T-cell (primary cell): ENCODE results near the gene GIMAP1. TPM values are rescaled to one million over a fixed set of nuclear protein-coding genes. Genes with fewer than 3 reads are reported as not detected.

Experiments used
- ATAC-seq, 4 experiments: fragments of 200-7000 bp in 3 of 4; fragments of 150-1000 bp in 1 of 4; cut with Tn5 transposase; replicated peaks in 1 of 4; 1 replicate in 3 of 4; 2 replicates in 1 of 4; pipeline ENCODE4 v1.10.0; 2021; ENCODE audit warnings: moderate library complexity in 3 of 4, mild to moderate bottlenecking in 2 of 4, moderate number of reproducible peaks in 1 of 4
- CTCF ChIA-PET, 2 donors: fragments of 300-600 bp; sonication (Branson Sonifier 250); formaldehyde crosslinking; loops; one replicate each; lab custom pipeline; 2022; ENCODE audit warnings: antibody characterized with exemption in 2 of 2; lab: Charles Lee
- POLR2A ChIA-PET, 2 donors: fragments of 300-600 bp; sonication (Branson Sonifier 250); formaldehyde crosslinking; loops; one replicate each; lab custom pipeline; 2022; ENCODE audit warnings: antibody characterized with exemption in 2 of 2; lab: Charles Lee
- DNase-seq, 35 experiments: peaks; one replicate each; pipeline versions ENCODE4 v3.0.0 to v3.0.0-alpha.2; 2013 to 2023
- H3K27ac ChIP-seq: one replicate; pipeline ENCODE4 v1.5.1; 2013; ENCODE audit warnings: low read length
- H3K27me3 ChIP-seq, 2 experiments: replicated peaks in 1 of 2; 1 replicate in 1 of 2; 2 replicates in 1 of 2; pipeline versions ENCODE4 v1.6.1 to v1.7.0; 2013; ENCODE audit warnings: low read length in 1 of 2, mixed read lengths in 1 of 2; ENCODE audit not compliant: control insufficient read depth in 2 of 2, insufficient read depth in 2 of 2; ENCODE audit errors: extremely low read depth in 1 of 2
- H3K36me3 ChIP-seq, 2 donors: 1 replicate in 1 of 2; 2 replicates in 1 of 2; pipeline versions ENCODE4 v1.6.1 to v1.7.0; 2013; ENCODE audit warnings: low read length in 1 of 2; ENCODE audit not compliant: control insufficient read depth in 2 of 2, insufficient read depth in 1 of 2; ENCODE audit errors: extremely low read depth in 1 of 2
- H3K4me1 ChIP-seq, 2 experiments: 1 replicate in 1 of 2; 2 replicates in 1 of 2; pipeline versions ENCODE4 v1.6.1 to v1.7.0; 2013; ENCODE audit warnings: low read length in 2 of 2, mixed read lengths in 1 of 2; ENCODE audit not compliant: insufficient read depth in 2 of 2, control insufficient read depth in 1 of 2; ENCODE audit errors: extremely low read depth in 1 of 2
- H3K4me3 ChIP-seq, 2 donors: 1 replicate in 1 of 2; 2 replicates in 1 of 2; pipeline versions ENCODE4 v1.5.1 to v1.7.0; 2013; ENCODE audit warnings: mild to moderate bottlenecking in 2 of 2, low read length in 1 of 2, moderate library complexity in 1 of 2; ENCODE audit not compliant: control insufficient read depth in 1 of 2; ENCODE audit errors: extremely low read depth in 1 of 2
- H3K9me3 ChIP-seq: 2 replicates; pipeline ENCODE4 v1.7.0; 2013
- H3K27ac Mint-ChIP-seq, 2 donors: one replicate each; pipeline ENCODE4 v1.8.0; 2020 to 2021; ENCODE audit warnings: mild to moderate bottlenecking in 2 of 2, mixed read lengths in 2 of 2
- H3K27me3 Mint-ChIP-seq, 2 donors: one replicate each; pipeline ENCODE4 v1.8.0; 2021 to 2022; ENCODE audit warnings: mixed read lengths in 2 of 2
- H3K36me3 Mint-ChIP-seq: one replicate; pipeline ENCODE4 v1.8.0; 2021; ENCODE audit warnings: mixed read lengths
- H3K4me1 Mint-ChIP-seq, 3 donors: one replicate each; pipeline ENCODE4 v1.8.0; 2020 to 2022; ENCODE audit warnings: mixed read lengths in 3 of 3, mild to moderate bottlenecking in 1 of 3
- H3K4me3 Mint-ChIP-seq, 3 donors: one replicate each; pipeline ENCODE4 v1.8.0; 2020 to 2022; ENCODE audit warnings: mild to moderate bottlenecking in 3 of 3, mixed read lengths in 3 of 3, moderate library complexity in 3 of 3
- H3K9me3 Mint-ChIP-seq, 3 donors: one replicate each; pipeline ENCODE4 v1.8.0; 2020 to 2022; ENCODE audit warnings: mixed read lengths in 3 of 3
- WGBS: methylation state at CpG from one replicate; pipeline ENCODE4 v1.1.5; 2013; ENCODE audit warnings: missing lambda C conversion rate; ENCODE audit not compliant: insufficient coverage; 5-methylcytosine and 5-hydroxymethylcytosine counted together
- total RNA-seq, 35 experiments: library from RNA in 6 of 35; stranded (reverse) in 6 of 35; fragments of 120-200 nt in 1 of 35; gene quantifications; one replicate each; pipeline versions ENCODE4 v1.2.1 to v1.2.4 and lab custom pipeline; 2013 to 2026

Gene GIMAP1
- total RNA-seq, 5 donors from 2014 or later (not counting 1 experiment from before 2014, with no cell fraction given), result 23.5 to 99.9 (median 76.8) TPM

DNA sequence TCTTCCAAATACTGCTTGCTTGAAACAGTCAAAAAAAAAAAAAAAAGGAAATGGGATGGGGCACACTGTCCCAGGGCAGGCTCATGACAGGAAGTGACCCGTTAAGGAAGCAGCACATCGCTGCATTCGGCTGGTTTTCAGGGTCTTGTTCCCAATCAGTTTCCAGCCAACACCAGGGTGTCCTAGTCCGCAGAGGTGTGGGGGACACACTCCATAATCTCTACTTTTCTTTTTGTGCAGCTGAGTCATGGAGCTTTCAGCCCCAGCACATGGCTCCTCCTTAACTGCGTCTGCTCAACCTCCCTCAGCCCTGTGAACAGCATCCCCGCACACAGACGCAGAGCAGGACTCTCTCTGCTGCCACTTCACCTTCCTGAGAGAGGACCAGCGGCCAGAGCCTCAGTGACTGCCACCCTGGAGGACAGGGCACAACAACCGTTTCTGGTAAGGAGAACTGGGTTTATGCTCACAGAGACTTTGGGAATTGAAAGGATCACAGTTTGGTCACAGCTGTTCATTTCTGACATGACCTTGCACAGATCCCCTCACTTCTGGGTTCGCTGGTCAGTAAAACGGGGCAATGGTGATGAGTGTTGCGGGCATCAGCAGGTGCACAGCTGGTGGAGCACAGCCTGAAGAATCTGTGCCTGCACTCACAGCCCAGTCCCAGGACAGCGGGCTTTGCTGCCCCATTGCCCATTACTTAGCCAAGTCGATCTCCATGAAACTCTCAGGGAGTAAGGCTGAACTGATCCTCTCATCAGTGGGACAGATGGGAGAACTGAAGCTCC, 21.0 kb downstream of the GIMAP1 start, which contains the start of gene GIMAP5:
Gene GIMAP5, plus strand, starts transcription at position 154 of the 791 bp plus-strand sequence. CDS start 3,467 bp downstream, outside the sequence.
- no peaks in the 10 kb centered on the region for H3K9me3 Mint-ChIP-seq
- H3K27me3 ChIP-seq, result no peaks in the 10 kb centered on the region
- H3K36me3 Mint-ChIP-seq, result peaks cover 50% of the 10 kb centered on the region
- 4% methylated on average over 11 of the region's 14 CpGs for WGBS
- peaks cover 2 to 27% of the 10 kb centered on the region in 2 donors for H3K36me3 ChIP-seq
- peak within 1 kb of the TSS; percentile 93 to 99 (median 93) for H3K4me3 Mint-ChIP-seq
- peaks cover 65 to 86% (median 69%) of the 10 kb centered on the region in 3 donors for H3K4me1 Mint-ChIP-seq
- CTCF ChIA-PET, result interaction anchor here in 1 of 2 donors (0.6 to 0.8 kb wide), 2 partner anchors 22 to 288 kb away, joined by 3 read pairs; partner anchors contain the start of gene GIMAP1
- POLR2A ChIA-PET, result interaction anchor here in 1 of 2 donors (0.5 to 1.1 kb wide), 3 partner anchors 223 to 288 kb away, joined by 3 to 7 read pairs (median 3); partner anchors contain the start of gene GIMAP7
- H3K27ac ChIP-seq, result peak within 1 kb of the TSS; percentile 43
- H3K27me3 Mint-ChIP-seq, result no peaks in the 10 kb centered on the region
- ATAC-seq (peak; percentile 71 to 74 (median 73)), DNase-seq (peak in 20 of 35 experiments; percentile 21 to 74 (median 44))
- peaks cover 42 to 56% of the 10 kb centered on the region in 2 experiments for H3K4me1 ChIP-seq
- H3K4me3 ChIP-seq, result peak within 1 kb of the TSS; percentile 59 to 91
- peak within 1 kb of the TSS; percentile 94 to 99 for H3K27ac Mint-ChIP-seq
- H3K9me3 ChIP-seq, result no peaks in the 10 kb centered on the region

DNA sequence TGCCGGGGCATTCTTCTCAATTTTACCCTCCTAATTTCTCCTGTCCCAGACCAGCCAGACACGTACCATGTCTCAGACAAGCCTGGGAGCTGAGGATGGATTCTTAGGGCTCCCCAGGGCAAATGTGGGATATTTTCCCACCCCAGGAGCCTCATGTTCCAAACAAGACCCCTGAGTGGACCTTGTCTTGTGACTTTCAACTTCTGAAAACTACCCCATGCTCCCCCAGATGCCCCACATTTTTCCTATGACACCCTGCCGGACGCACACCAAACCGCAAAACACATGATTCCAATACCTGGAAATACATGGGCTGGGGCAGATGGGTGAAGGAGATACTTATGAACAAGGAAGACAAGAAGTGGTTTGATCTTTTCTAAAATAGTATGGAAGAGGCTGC, 21.7 kb downstream of the GIMAP1 start:
- Histone ChIP-seq H3K27ac (peak overlapping the region; percentile 43), H3K4me3 (peak overlapping the region; percentile 59 to 91), H3K27me3 (no peaks in the 10 kb centered on the region), H3K4me1 (peaks cover 41 to 56% of the 10 kb centered on the region in 2 experiments), H3K9me3 (no peaks in the 10 kb centered on the region), H3K36me3 (peaks cover 8 to 34% of the 10 kb centered on the region in 2 donors)
- DNase-seq, result peak in 3 of 35 experiments; percentile 30 to 45 (median 41)
- H3K27me3 Mint-ChIP-seq, result no peaks in the 10 kb centered on the region
- peak overlapping the region; percentile 94 to 99 for H3K27ac Mint-ChIP-seq
- H3K36me3 Mint-ChIP-seq, result peaks cover 56% of the 10 kb centered on the region
- WGBS, result 20% methylated on average over 1 of the region's 5 CpGs
- CTCF ChIA-PET, result interaction anchor here in 1 of 2 donors (0.6 to 0.8 kb wide), 2 partner anchors 17 to 22 kb away, joined by 3 to 9 read pairs; partner anchors contain the start of gene GIMAP1
- POLR2A ChIA-PET, result interaction anchor here in 1 of 2 donors (0.5 to 1.1 kb wide), 2 partner anchors 224 to 257 kb away, joined by 3 read pairs; partner anchors contain the start of gene GIMAP7
- peaks cover 65 to 86% (median 69%) of the 10 kb centered on the region in 3 donors for H3K4me1 Mint-ChIP-seq
- H3K4me3 Mint-ChIP-seq, result peak overlapping the region; percentile 93 to 99 (median 93)
- no peaks in the 10 kb centered on the region for H3K9me3 Mint-ChIP-seq
- peak in 1 of 4 experiments; percentile 20 for ATAC-seq

- Histone ChIP-seq H3K9me3 (no peaks in the 10 kb centered on the region), H3K4me3 (peak overlapping the region; percentile 59 to 91), H3K27me3 (no peaks in the 10 kb centered on the region), H3K27ac (peak overlapping the region; percentile 43), H3K4me1 (peaks cover 44 to 57% of the 10 kb centered on the region in 2 experiments), H3K36me3 (peaks cover 12 to 39% of the 10 kb centered on the region in 2 donors)
- Mint-ChIP-seq H3K4me1 (peaks cover 65 to 86% (median 69%) of the 10 kb centered on the region in 3 donors), H3K9me3 (no peaks in the 10 kb centered on the region), H3K27ac (peak overlapping the region; percentile 94 to 99), H3K4me3 (peak overlapping the region; percentile 93 to 99 (median 93)), H3K36me3 (peaks cover 61% of the 10 kb centered on the region), H3K27me3 (no peaks in the 10 kb centered on the region)
- DNase-seq (no peak), ATAC-seq (peak in 3 of 4 experiments; percentile 10 to 27 (median 21))
- ChIA-PET POLR2A (interaction anchor here in 1 of 2 donors (0.5 to 1.1 kb wide), 2 partner anchors 34 to 224 kb away, joined by 3 to 4 read pairs; partner anchors contain the start of gene GIMAP7), CTCF (interaction anchor here (0.6 to 1.6 kb wide), 3 partner anchors 16 to 290 kb away, joined by 3 to 9 read pairs (median 4); partner anchors contain the start of gene GIMAP1 (in 1 of the 2))
- WGBS, result 5% methylated on average over 3 of the region's 5 CpGs
These were observed 22.2 kb downstream of the GIMAP1 start for GRCh38 chr7:150738591-150739001.

DNA sequence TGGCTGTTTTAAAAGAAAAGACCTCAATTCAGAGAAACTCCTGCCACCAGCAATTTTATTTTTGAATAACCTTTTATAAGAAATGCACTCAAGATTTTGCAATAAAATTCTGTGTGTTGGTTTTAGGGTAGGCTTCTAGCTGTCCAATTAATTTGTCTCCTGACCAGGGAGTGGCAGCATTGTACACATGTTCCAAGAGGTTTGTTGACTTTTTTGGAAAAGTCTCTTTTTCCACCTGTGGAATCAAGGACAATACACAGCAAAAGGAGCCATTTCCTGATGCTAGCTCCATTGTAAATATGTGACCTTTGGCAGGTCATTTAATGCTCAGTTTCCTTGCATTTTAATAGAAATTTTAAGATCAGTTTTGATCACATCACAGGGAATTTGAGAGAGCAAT, 22.6 kb downstream of the GIMAP1 start:
- no peak for DNase-seq
- ATAC-seq, result no peak
- Histone ChIP-seq H3K36me3 (peaks cover 12 to 43% of the 10 kb centered on the region in 2 donors), H3K9me3 (no peaks in the 10 kb centered on the region), H3K27me3 (no peaks in the 10 kb centered on the region), H3K27ac (peak overlapping the region; percentile 43), H3K4me1 (peaks cover 48 to 57% of the 10 kb centered on the region in 2 experiments), H3K4me3 (peak overlapping the region; percentile 59 to 91)
- ChIA-PET CTCF (interaction anchor here (0.8 to 1.6 kb wide), 2 partner anchors 16 to 290 kb away, joined by 4 to 9 read pairs; no protein-coding TSS in a partner anchor), POLR2A (interaction anchor here in 1 of 2 donors (0.5 to 1.1 kb wide), 3 partner anchors 20 to 225 kb away, joined by 3 to 4 read pairs (median 4); partner anchors contain the start of gene GIMAP7)
- Mint-ChIP-seq H3K27me3 (no peaks in the 10 kb centered on the region), H3K9me3 (no peaks in the 10 kb centered on the region), H3K36me3 (peaks cover 66% of the 10 kb centered on the region), H3K4me1 (peaks cover 65 to 86% (median 69%) of the 10 kb centered on the region in 3 donors), H3K4me3 (peak overlapping the region; percentile 93 to 99 (median 93)), H3K27ac (peak overlapping the region; percentile 94 to 99)

DNA sequence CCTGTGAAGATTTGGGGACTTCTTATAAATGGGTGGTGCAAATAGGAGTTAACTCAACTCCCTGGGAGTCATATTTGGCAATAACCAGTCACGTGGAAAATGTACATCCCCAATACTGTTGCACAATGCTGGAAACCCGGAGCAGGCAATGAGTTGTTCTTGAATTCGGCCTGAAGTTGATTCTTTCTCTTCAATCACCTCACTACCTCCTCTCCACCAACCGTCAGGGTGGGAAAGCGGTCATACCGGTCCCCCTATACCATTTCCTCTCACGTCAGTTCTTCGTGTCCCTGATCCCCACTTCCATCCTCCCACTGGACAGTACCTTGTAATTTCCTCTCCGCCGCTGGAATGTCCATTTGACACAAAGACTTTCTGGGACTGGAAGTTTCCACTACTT, 23.6 kb downstream of the GIMAP1 start:
- ATAC-seq, result no peak
- Mint-ChIP-seq H3K9me3 (no peaks in the 10 kb centered on the region), H3K27ac (peak overlapping the region; percentile 94 to 99), H3K4me1 (peaks cover 65 to 86% (median 69%) of the 10 kb centered on the region in 3 donors), H3K27me3 (no peaks in the 10 kb centered on the region), H3K4me3 (peak overlapping the region; percentile 93 to 99 (median 93)), H3K36me3 (peaks cover 75% of the 10 kb centered on the region)
- Histone ChIP-seq H3K36me3 (peaks cover 13 to 52% of the 10 kb centered on the region in 2 donors), H3K27ac (peak overlapping the region; percentile 43), H3K9me3 (no peaks in the 10 kb centered on the region), H3K4me3 (peak overlapping the region; percentile 59 to 91), H3K27me3 (no peaks in the 10 kb centered on the region), H3K4me1 (peaks cover 51 to 57% of the 10 kb centered on the region in 2 experiments)
- CTCF ChIA-PET, result interaction anchor here in 1 of 2 donors (1.6 kb wide), 1 partner anchor 291 kb away, joined by 4 read pairs; no protein-coding TSS in a partner anchor
- POLR2A ChIA-PET, result no interaction called here
- 6% methylated on average over 5 of the region's 10 CpGs for WGBS
- no peak for DNase-seq
